SK-N-MC (cell line): ENCODE data around the gene OPCML.

ENCODE experiments used
- FOXP2 ChIP-seq: optimal IDR thresholded peaks from 2 replicates; pipeline ENCODE3; 2011; ENCODE audit warnings: mild to moderate bottlenecking, moderate library complexity; ENCODE audit not compliant: insufficient read depth; ENCODE audit errors: extremely low read length, control extremely low read depth
- POLR2AphosphoS5 ChIP-seq: IDR thresholded peaks from 2 replicates; pipeline ENCODE4 v1.6.1; 2012; ENCODE audit warnings: mild to moderate bottlenecking, low read depth, low read length, borderline replicate concordance

DNA sequence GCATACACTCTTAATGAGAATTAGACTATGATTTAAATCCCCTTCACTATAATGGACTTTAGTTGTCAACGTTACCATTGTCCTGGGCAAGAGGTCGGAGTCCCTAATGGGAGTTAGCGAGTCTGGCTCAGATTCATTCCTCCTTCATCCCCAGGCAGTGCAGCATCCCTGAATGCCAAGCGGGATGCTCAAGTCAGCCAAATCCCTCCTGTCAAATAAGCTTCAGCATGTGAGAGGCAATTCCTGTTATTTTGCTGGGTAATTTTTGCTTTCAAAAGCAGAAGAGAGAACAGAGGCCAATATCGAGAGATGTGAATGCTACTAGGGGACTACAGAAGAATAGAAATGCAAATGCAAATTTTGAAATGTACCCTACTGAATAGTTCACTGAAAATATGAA is 186.2 kb downstream of the OPCML start:
- TF ChIP-seq POLR2AphosphoS5 (no peak), FOXP2 (no peak)
